WI38 (cell line): Measurements from ENCODE around the gene MSH2.

Experiments used
- H3K4me3 ChIP-seq: 2 replicates; pipeline ENCODE4 v1.5.1; 2011; ENCODE audit warnings: low read depth, mild to moderate bottlenecking, control low read depth, low read length
- CTCF ChIP-seq: IDR thresholded peaks from 2 replicates; pipeline ENCODE4 v1.5.1; 2012; ENCODE audit warnings: low read depth, mild to moderate bottlenecking, control low read depth, low read length

Gene MSH2

DNA sequence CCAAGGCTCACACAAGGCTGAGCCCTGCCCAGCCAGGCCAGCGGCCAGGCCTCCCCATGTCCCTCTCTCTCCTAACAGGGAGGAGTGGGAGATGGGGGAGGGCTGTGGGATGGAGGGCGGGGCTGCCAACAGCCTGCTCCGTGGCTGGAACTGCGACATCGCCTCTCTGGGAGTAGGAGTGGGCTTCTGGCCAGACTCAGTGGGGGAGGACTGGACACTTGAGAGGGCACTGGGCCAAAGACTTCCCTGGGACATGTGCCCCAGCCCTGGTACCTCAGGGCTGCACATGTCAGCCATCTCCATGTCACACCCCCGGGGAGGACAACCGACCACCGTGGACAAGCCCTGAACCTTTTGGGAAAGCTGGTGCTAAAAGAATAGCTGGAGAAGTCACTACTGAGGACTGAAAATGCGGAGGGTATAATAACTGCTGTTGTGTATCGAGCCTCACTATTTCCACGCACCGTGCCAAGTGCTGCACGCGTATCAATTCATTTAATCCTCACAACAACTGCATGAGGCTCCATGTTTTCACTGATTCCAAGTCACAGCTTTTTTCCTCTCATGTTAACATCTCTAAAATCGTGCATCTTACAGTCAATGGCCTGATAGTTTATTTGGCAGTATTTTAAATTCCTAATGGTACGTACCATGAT, 127.3 kb downstream of the MSH2 start:
- H3K4me3 ChIP-seq: no peak overlapping the region
- TF ChIP-seq CTCF: no peak

- TF ChIP-seq CTCF: no peak
- no peak overlapping the region for H3K4me3 ChIP-seq
Measured at GRCh38 chr2:47531378-47532042, 128.6 kb downstream of the MSH2 start.
